ENCODE results near the gene CFAP68.

CFAP68 gene, protein sequence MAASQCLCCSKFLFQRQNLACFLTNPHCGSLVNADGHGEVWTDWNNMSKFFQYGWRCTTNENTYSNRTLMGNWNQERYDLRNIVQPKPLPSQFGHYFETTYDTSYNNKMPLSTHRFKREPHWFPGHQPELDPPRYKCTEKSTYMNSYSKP

DNA sequence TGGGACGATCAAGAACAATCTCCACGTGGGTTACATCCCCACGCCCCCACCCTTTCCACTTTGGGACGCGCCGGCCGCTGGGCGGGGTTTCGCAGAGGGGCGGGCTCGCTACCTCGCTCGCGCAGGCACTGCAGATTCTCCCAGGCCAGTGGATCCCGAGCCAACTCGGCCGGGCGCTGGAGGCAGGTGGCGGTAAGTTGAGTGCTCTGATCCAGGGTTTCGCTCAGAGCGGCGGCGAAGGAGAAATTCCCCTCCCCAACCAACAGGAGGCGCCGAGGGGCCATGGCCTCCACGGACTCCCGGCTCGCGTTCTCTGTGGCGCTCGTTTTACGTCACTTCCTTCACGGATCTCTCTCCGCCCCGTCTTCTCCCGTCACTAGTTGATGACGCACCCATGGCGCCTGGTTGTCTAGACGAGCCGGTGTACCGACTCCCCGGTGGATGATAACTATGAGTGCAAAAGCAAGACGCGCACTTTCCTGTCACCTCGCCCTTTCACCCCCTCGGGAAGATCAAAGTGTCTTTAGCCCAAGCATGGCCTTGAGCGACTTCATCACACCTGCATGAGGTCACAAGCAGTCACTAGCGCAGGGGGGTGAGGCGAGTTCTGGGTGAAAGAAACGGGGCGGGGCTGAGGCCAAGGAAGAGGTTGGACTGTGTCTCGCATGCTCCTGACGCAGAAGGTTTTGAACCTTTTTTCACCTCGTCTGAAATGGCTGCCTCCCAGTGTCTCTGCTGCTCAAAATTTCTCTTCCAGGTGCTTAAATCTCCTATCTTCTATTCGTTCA is at the start of gene CFAP68, which contains the start of gene FDXACB1:
TSS of gene CFAP68 (plus strand) at position 693 of the 788 bp plus-strand sequence. CDS start at position 713, 20 bp downstream.
TSS of gene FDXACB1 (minus strand) at position 317 of the 788 bp plus-strand sequence. CDS start at position 284, 33 bp downstream.
- DNase-seq (ENCODE audit: insufficient read length, low spot score) (peak; percentile 70), FAIRE-seq (peak; percentile 91)
- TF ChIP-seq POLR2A (IDR thresholded peaks at IDR 0.05; ENCODE audit: low read depth, low read length), result peak; percentile 33; the same call in 1 of the 2 replicates

DNA sequence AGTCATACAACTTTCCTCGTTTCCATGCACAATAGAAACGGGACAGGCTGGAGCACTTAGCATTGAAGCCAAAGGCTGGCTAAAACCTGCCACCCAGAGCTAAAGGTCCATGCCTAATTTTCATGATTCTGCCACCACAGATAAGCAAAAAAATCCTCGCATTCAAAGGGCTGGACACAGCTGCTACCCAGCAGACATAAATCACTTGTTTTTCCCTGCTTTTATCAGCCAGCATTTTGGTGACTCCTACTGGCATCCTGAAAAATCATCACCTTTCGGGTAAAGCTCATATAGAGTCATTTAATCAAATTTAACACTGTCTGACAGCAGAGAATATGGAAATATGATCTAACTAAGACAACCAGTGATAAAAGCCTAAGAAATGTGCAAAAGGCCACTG is 45.8 kb upstream of the CFAP68 start:
- DNase-seq (ENCODE audit: insufficient read length, low spot score), result no peak
- TF ChIP-seq POLR2A (IDR thresholded peaks at IDR 0.05; ENCODE audit: low read depth, low read length), result no peak
- FAIRE-seq, result no peak

DNA sequence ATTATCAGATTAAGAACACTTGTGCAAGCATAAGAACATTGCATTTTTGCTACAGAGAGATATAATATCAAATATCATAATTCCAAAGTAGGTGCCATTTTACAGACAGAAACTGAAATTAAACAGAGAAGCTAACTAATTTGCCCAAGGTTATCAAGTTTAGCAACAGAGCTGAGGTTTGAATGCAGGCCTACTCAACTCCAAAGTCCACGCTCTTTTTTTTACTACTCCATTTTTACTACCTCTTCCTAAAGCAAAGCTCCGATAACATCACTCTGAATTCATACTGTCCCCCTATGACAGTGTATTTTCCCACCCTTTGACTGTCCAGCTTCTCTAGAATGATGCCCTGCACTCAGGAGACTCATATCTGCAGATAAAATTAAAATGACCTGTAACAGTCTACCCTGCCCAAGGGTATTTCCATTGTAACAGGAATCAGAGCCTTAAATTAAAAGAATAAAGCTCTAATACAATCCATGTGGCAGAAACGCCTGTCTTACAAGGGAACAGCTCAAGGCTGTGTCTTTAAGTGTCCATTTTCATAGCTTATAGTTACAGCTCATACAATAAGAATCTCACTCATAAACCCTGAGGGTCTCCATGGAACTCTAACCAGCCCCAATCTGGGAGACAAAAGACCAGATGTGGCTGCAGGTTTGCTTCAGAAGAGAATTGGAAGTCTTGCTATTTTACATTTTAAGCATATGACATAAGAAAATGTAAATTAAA is 44.7 kb upstream of the CFAP68 start:
- FAIRE-seq, result no peak
- no peak for TF ChIP-seq POLR2A (IDR thresholded peaks at IDR 0.05; ENCODE audit: low read depth, low read length)
- DNase-seq (ENCODE audit: insufficient read length, low spot score), result no peak

DNA sequence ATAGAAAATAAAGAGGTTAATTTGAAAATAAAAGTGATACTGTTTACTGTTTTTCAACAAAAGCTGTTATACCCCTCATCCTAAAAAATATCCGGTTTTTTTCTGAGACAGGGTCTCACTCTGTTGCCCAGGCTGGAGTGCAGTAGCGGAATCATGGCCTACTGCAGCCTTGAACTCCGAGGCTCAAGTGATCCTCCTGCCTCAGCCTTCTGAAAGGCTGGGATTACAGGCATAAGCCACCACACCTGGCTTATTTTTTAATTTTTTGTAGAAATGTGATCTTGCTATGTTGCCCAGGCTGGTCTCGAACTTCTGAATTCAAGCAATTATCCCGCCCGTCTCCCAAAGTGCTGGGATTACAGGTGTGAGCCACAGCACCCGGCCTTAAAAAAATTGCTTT is 43.7 kb upstream of the CFAP68 start:
- no peak for DNase-seq (ENCODE audit: insufficient read length, low spot score)
- TF ChIP-seq POLR2A (IDR thresholded peaks at IDR 0.05; ENCODE audit: low read depth, low read length), result no peak
- no peak for FAIRE-seq

DNA sequence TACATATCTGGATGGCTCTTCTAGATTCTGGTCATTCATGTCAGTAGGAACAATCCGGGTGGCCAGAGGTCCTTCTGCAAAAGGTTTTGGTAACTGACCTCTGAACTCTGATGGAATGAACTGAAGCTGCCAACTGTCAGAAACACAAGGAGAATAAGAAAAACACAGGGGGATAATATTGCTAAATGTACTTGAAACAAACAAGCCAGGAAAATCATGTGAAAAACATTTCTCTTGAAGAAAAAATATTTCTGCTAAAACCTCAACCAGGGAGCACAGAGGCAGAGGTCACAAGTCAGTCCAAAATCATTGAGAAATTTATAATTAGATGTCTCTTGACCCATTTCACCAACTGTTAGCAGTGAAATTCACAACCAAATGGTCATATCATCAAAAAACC is 43.2 kb upstream of the CFAP68 start:
- FAIRE-seq (no peak), DNase-seq (ENCODE audit: insufficient read length, low spot score) (no peak)
- no peak for TF ChIP-seq POLR2A (IDR thresholded peaks at IDR 0.05; ENCODE audit: low read depth, low read length)

DNA sequence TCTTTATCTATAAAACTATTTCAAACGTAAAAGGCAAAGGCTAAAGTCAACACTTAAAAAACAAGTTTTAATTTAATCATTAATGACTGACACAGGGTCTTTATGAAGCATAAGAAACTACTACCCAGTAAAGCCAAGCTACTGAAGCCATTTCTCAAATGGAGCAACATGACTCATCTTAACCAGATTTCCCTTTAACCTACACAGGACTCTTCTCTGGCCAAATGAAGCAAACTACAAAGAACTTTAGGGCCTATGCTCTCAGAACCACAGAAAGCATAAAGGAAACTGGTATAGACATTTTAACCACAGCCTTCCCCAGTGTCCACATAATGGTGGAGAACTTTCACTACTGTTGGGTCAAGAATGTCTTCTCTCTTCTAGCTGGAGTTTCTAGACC is 42.6 kb upstream of the CFAP68 start:
- FAIRE-seq, result peak; percentile 20
- TF ChIP-seq POLR2A (IDR thresholded peaks at IDR 0.05; ENCODE audit: low read depth, low read length), result no peak

DNA sequence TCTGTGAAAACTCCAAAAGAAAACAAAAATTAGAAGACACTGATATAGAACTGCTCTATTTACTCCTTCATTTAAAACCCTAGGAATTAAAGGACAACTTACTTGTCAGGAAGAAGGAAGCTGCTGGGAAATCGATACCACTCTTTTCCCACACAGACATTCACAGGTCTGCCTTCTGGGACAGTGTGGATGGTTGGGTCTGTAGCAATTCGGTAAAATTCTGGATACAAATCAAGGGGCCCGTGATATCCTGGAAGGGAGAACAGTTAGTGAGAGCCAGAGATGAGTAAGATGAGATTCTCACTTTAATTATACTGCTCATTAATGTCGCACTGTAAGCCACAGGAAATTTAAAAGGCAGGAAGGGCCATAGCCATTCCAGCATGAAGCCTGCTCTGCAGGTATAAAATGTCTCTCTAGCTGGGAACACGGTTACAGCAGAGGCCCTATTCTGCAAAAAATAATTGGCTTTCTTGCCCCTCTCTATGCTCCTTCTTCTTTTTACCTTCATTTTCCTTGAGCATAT is 41.9 kb upstream of the CFAP68 start:
- FAIRE-seq, result no peak
- no peak for DNase-seq (ENCODE audit: insufficient read length, low spot score)
- TF ChIP-seq POLR2A (IDR thresholded peaks at IDR 0.05; ENCODE audit: low read depth, low read length), result no peak

More for the DNA sequence above, 42.6 kb upstream of the CFAP68 start:
- DNase-seq (ENCODE audit: insufficient read length, low spot score), result no peak

DNA sequence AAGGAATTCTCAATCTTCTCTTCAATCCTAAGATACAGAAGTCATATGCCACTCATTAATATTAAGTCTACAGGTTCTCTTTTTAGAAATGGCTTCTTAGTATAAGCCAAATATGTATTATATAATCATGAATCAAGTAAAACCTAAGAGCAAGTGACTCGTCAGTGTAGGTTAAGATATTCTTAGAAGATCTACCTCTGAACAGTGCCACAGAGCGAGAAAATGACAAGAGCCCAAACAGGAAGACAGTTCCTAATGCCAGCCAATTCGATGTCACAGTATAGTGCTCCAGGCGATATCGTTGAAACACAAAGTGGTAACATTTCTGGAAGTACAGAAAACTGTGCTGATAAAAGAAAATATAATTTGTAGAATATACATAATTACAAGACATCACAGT is 41.3 kb upstream of the CFAP68 start:
- TF ChIP-seq POLR2A (IDR thresholded peaks at IDR 0.05; ENCODE audit: low read depth, low read length), result no peak
- FAIRE-seq, result no peak
- DNase-seq (ENCODE audit: insufficient read length, low spot score), result no peak

DNA sequence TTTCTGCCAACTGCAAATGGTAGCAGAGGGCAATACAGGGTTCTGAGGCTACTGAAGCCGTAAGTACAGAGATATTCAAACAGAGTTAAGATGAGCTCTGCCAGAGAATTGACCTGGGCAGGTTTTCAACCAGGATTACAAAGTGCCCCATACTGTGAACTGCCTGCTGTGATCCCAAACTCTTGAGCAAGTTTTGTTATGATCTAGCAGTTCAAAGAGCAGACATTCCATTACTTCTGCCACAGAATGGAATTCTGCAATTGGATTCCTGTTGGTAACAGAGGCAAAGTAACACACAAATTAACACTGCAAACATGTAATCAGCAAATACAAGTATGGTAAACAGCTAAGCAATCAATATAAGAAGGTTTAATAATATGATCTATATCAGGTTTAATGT is 39.2 kb upstream of the CFAP68 start:
- peak; percentile 36 for FAIRE-seq
- DNase-seq (ENCODE audit: insufficient read length, low spot score), result no peak
- TF ChIP-seq POLR2A (IDR thresholded peaks at IDR 0.05; ENCODE audit: low read depth, low read length), result no peak

DNA sequence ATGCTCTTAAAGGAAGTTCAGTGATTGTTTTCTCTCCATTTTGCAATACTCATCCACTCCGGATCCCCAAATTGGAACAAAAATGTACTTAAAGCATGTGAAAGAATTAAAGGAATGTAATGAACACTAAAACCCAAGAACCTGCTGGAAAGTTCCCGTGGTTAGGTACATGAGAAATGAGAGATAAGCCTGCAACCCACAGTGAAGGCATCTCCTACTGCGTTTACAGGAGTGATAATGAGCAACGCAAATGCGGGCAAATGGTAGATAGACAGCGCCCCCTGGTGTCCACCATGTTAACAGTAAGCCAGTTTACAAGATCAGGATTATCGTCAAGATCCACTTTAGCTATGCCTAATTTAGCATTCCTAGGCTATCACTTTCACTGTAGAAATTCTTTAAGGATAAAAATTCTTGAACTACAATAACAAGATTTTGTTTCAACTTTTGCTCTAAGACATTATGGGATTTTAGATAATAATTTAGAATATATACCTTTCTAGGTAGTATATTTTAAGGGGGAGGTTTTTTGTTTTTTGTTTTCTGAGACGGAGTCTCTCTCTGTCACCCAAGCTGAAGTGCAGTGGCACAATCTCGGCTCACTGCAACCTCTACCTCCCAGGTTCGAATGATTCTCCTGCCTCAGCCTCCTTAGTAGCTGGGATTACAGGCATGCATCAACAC is 37.8 kb upstream of the CFAP68 start:
- peak; percentile 5 for DNase-seq (ENCODE audit: insufficient read length, low spot score)
- peak; percentile 90 for FAIRE-seq
- TF ChIP-seq POLR2A (IDR thresholded peaks at IDR 0.05; ENCODE audit: low read depth, low read length), result no peak

DNA sequence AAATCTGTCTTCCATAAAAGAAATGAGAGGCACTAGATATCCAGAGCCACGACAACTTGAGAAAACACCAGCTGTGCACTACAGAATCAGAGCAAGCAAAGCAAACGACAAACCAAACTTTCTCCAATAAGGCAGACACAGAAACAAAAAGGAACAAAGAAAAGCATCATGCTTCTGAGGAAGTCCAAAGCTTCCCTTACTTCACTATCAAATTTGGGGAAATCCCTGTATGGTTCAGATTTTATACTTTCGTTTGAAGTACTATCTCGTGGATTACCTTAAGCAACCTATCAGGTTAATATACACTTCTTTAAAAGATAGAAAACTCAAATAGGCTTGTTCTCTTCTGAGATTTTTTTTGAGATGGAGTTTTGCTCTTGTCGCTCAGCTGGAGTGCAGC is 35.7 kb upstream of the CFAP68 start:
- no peak for TF ChIP-seq POLR2A (IDR thresholded peaks at IDR 0.05; ENCODE audit: low read depth, low read length)
- no peak for DNase-seq (ENCODE audit: insufficient read length, low spot score)
- no peak for FAIRE-seq

DNA sequence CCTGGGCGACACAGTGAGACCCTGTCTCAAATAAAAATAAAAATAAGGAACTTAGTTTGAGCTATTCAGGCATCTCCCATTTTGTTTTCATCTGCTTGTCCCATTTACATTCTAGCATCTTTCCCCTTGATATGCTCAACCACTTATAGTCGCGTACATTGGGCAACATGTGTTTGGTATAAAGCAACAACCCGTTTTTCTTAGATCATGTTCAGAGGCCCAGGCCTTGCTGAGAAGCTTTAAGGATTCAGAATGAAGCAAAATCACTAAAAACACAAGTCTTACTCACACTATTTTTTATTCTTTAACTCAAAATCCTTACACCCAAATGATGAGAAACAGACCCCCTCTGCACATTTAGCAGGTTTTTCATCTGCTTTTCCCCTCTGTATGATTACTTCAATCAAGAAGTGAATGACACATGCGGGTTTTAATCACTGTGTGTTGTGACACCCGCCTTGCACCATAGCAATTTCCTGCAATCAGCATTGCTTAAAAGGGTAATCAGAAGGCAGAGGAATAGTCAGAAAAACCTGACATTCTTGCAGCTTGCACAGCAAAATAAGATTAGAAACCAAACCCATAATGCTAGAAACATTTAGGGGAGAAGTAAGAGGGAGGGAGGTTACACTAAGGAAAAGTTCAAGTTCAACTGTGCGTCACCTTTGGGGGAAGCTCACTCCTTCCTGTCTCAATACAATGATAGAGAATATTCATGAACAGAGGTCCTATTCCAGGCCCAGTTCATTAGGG is 33.9 kb upstream of the CFAP68 start:
- FAIRE-seq (no peak), DNase-seq (ENCODE audit: insufficient read length, low spot score) (no peak)
- no peak for TF ChIP-seq POLR2A (IDR thresholded peaks at IDR 0.05; ENCODE audit: low read depth, low read length)

DNA sequence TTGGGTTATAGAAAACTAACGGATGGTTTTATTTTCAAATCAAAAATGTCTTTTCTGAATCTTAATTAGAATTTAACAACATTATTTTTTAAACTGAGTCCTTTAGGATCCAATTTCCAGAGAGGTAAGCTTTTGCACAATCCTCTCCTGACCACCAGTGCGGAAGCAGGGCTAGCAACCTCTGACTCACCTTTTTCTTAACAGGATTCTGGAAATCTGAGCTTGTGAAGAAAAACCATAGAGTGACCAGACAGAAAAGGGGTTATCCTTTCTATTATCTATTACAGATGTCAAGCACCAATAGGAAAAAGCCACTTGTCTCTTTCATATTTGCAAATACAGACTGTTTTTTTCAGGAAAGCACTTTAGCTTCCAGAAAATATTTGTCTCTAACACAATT is 33.3 kb upstream of the CFAP68 start:
- TF ChIP-seq POLR2A (IDR thresholded peaks at IDR 0.05; ENCODE audit: low read depth, low read length), result no peak
- FAIRE-seq (no peak), DNase-seq (ENCODE audit: insufficient read length, low spot score) (no peak)

Data from H54 (cell line).